ENCODE data around the gene FANCC.

DNA sequence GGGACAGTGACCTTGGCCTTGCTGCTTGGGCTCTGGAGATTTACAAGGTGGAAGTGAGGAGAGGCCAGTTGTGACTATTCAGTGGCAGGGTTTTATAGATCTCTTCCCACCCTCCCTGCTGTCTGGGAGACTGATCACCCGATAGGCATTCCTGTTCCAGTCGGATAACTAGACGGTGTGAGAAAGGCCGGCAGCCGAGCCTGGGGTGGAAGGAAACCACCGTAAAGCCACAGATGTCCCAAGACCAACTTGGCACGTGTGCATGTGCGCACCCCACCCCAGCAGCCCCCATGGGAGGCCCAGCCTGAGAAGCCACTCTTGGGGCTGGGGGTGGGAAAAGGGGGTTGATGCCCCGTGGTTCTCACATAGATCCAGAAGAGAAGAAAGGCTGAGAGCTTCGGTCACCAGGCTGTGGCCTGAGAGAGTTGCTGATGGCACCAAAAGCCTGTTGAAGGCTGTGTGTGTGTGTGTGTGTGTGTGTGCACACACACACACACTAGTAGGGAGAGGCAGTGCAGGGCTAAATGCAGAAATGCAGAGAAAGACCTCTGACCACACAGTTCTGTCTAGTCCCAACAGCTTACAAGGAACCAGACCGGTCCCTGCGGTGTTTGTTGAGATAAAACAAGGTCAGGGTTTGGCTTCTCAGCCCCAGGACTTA is 225.8 kb downstream of the FANCC start:
- TF ChIP-seq CTCF (IDR thresholded peaks at IDR 0.05), result no peak
- no peak for TF ChIP-seq POLR2A (IDR thresholded peaks at IDR 0.05)
